Measurements from ENCODE around the gene HS3ST4. TPM values are rescaled to one million over a fixed set of nuclear protein-coding genes. Genes with fewer than 3 reads are reported as not detected.

Gene HS3ST4
- total and polyA plus RNA-seq, 10 of the 15 experiments (the other 5 are each of a cell fraction or from before 2014, with no cell fraction given): 0.05 TPM; not detected in 9

GRCh38 chr16:25897702-25898101, 205.9 kb downstream of the HS3ST4 start:
- 8% methylated on average over 10 of the region's 10 CpGs for WGBS (ENCODE audit: insufficient coverage, insufficient replicate concordance, low lambda C conversion rate, missing lambda C conversion rate)

GRCh38 chr16:25905810-25906209, 214.1 kb downstream of the HS3ST4 start:
- no peak overlapping the region for H3K27ac ChIP-seq (ENCODE audit: control insufficient read depth, insufficient read depth)
- H3K4me1 ChIP-seq (ENCODE audit: control insufficient read depth, insufficient read depth, low read length): no peaks in the 10 kb centered on the region
- BruUV-seq (replicated peaks): no TSS peak
- POLR2A ChIA-PET: no interaction called here
- CTCF ChIA-PET: no interaction called here
- intact Hi-C loops (cut with micrococcal nuclease; ENCODE audit: unreplicated experiment) (no loop called here), in situ Hi-C loops (cut with MboI) (no loop called here)
- H3K79me2 ChIP-seq (ENCODE audit: control insufficient read depth, insufficient read depth, low read length): no peaks in the 10 kb centered on the region
- no peak for ATAC-seq
- FAIRE-seq: no peak
- RAD21 ChIA-PET (ENCODE audit: unreplicated experiment): no interaction called here
- H3K9ac ChIP-seq (ENCODE audit: control insufficient read depth, insufficient read depth, low read length): no peak overlapping the region
- no peak overlapping the region for H3K4me2 ChIP-seq (ENCODE audit: control insufficient read depth, insufficient read depth)
- no peaks in the 10 kb centered on the region for H3K36me3 ChIP-seq (ENCODE audit: control insufficient read depth in 2 of 2, insufficient read depth in 2 of 2, low read length in 1 of 2)
- H2AFZ ChIP-seq (ENCODE audit: control insufficient read depth, low read depth, low read length): no peak overlapping the region
- no peak for TF ChIP-seq RBBP5 (conservative IDR thresholded peaks at IDR 0.05)
- H3K9me3 ChIP-seq (replicated peaks; ENCODE audit: control insufficient read depth, insufficient read depth, low read length): no peaks in the 10 kb centered on the region
- no peak overlapping the region for H3K4me3 ChIP-seq
- no peaks in the 10 kb centered on the region for H3K27me3 ChIP-seq (replicated peaks in 1 of 2; ENCODE audit: control insufficient read depth in 2 of 2, insufficient read depth in 2 of 2, low read length in 1 of 2)
- DNase-seq (ENCODE audit: low read depth, low spot score): no peak
- H4K20me1 ChIP-seq (ENCODE audit: control insufficient read depth, insufficient read depth): no peaks in the 10 kb centered on the region
- SMC1A ChIA-PET (ENCODE audit: uncharacterized antibody, unreplicated experiment): no interaction called here
- WGBS (ENCODE audit: insufficient coverage, insufficient replicate concordance, low lambda C conversion rate, missing lambda C conversion rate): 24% methylated on average over 6 of the region's 6 CpGs

More at GRCh38 chr16:25897702-25898101, 205.9 kb downstream of the HS3ST4 start:
- POLR2A ChIA-PET: no interaction called here
- intact Hi-C loops (cut with micrococcal nuclease; ENCODE audit: unreplicated experiment): no loop called here
- TF ChIP-seq BACH1 (IDR thresholded peaks at IDR 0.05; ENCODE audit: borderline replicate concordance): no peak
- Histone ChIP-seq H3K9me3 (replicated peaks; ENCODE audit: control insufficient read depth, insufficient read depth, low read length) (no peaks in the 10 kb centered on the region), H3K79me2 (ENCODE audit: control insufficient read depth, insufficient read depth, low read length) (no peaks in the 10 kb centered on the region), H3K4me1 (ENCODE audit: control insufficient read depth, insufficient read depth, low read length) (no peaks in the 10 kb centered on the region), H3K4me3 (no peak overlapping the region), H3K36me3 (ENCODE audit: control insufficient read depth in 2 of 2, insufficient read depth in 2 of 2, low read length in 1 of 2) (no peaks in the 10 kb centered on the region), H4K20me1 (ENCODE audit: control insufficient read depth, insufficient read depth) (no peaks in the 10 kb centered on the region), H3K27ac (ENCODE audit: control insufficient read depth, insufficient read depth) (no peak overlapping the region), H3K27me3 (replicated peaks in 1 of 2; ENCODE audit: control insufficient read depth in 2 of 2, insufficient read depth in 2 of 2, low read length in 1 of 2) (no peaks in the 10 kb centered on the region), H3K4me2 (ENCODE audit: control insufficient read depth, insufficient read depth) (no peak overlapping the region), H3K9ac (ENCODE audit: control insufficient read depth, insufficient read depth, low read length) (no peak overlapping the region), H2AFZ (ENCODE audit: control insufficient read depth, low read depth, low read length) (no peak overlapping the region)
- SMC1A ChIA-PET (ENCODE audit: uncharacterized antibody, unreplicated experiment): no interaction called here
- CTCF ChIA-PET: no interaction called here
- in situ Hi-C loops (cut with MboI): no loop called here
- no peak for FAIRE-seq
- ATAC-seq: no peak
- BruUV-seq (replicated peaks): no TSS peak
- RAD21 ChIA-PET (ENCODE audit: unreplicated experiment): no interaction called here
- DNase-seq (ENCODE audit: low read depth, low spot score): no peak

All from GM12878 (cell line).